Activated CD4-positive, alpha-beta T cell treated with anti-CD3 and anti-CD28 coated beads, Interleukin-2, amount 50 U/mL, for 24 hours (primary cell): ENCODE measurements around the gene KCNG2.

Experiments used
- DNase-seq, 2 donors: peaks; one replicate each; pipeline ENCODE4 v3.0.0-alpha.2; 2020; ENCODE audit warnings: low read depth in 1 of 2, low spot score in 1 of 2

The KCNG2 gene

GRCh38 chr18:79917853-79918614, 120.3 kb downstream of the KCNG2 start:
- DNase-seq = no peak

GRCh38 chr18:79918615-79919011, 120.9 kb downstream of the KCNG2 start:
- no peak for DNase-seq

- DNase-seq = no peak
Observed at GRCh38 chr18:79919089-79919488, 121.4 kb downstream of the KCNG2 start.

- no peak for DNase-seq
Observed at GRCh38 chr18:79921984-79922965, 124.5 kb downstream of the KCNG2 start.

- DNase-seq = no peak
Observed at GRCh38 chr18:79922971-79923411, 125.3 kb downstream of the KCNG2 start.

GRCh38 chr18:79923896-79924585, 126.3 kb downstream of the KCNG2 start:
- no peak for DNase-seq

GRCh38 chr18:79924814-79925731, 127.3 kb downstream of the KCNG2 start:
- no peak for DNase-seq

GRCh38 chr18:79926306-79926705, 128.6 kb downstream of the KCNG2 start:
- DNase-seq = no peak

- DNase-seq = no peak
Observed at GRCh38 chr18:79926715-79927606, 129.2 kb downstream of the KCNG2 start.

GRCh38 chr18:79927607-79928562, 130.1 kb downstream of the KCNG2 start:
- no peak for DNase-seq

- DNase-seq = no peak
Observed at GRCh38 chr18:79928563-79928960, 130.8 kb downstream of the KCNG2 start.

- DNase-seq = no peak
Observed at GRCh38 chr18:79930020-79930642, 132.4 kb downstream of the KCNG2 start.

GRCh38 chr18:79931475-79931874, 133.7 kb downstream of the KCNG2 start:
- DNase-seq = no peak

GRCh38 chr18:79932907-79933306, 135.2 kb downstream of the KCNG2 start:
- DNase-seq = no peak

GRCh38 chr18:79933765-79934164, 136.0 kb downstream of the KCNG2 start:
- no peak for DNase-seq

GRCh38 chr18:79934311-79935097, 136.8 kb downstream of the KCNG2 start:
- DNase-seq = no peak

- no peak for DNase-seq
Observed at GRCh38 chr18:79935098-79935480, 137.4 kb downstream of the KCNG2 start.
